ENCODE results near the gene ATP9B.
"Not testable (repeated sequence)": the region's sequence is repeated elsewhere in the genome, so short reads cannot be mapped to it uniquely, and the experiment has no call there.

DNA sequence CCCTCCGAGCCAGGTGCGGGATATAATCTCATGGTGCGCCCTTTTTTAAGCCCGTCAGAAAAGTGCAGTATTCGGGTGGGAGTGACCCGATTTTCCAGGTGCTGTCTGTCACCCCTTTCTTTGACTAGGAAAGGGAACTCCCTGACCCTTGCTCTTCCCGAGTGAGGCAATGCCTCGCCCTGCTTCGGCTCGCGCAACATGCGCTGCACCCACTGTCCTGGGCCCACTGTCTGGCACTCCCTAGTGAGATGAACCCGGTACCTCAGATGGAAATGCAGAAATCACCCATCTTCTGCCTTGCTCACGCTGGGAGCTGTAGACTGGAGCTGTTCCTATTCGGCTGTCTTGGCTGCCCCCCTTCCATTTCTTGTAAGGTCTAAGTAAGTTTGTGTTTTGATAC, 221.2 kb downstream of the ATP9B start:
- TF ChIP-seq, protein P1, sequence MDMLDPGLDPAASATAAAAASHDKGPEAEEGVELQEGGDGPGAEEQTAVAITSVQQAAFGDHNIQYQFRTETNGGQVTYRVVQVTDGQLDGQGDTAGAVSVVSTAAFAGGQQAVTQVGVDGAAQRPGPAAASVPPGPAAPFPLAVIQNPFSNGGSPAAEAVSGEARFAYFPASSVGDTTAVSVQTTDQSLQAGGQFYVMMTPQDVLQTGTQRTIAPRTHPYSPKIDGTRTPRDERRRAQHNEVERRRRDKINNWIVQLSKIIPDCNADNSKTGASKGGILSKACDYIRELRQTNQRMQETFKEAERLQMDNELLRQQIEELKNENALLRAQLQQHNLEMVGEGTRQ (IDR thresholded peaks at IDR 0.05; ENCODE audit: borderline replicate concordance, low read depth, low read length), result not testable (repeated sequence)
- TF ChIP-seq TEAD4 (IDR thresholded peaks at IDR 0.05; ENCODE audit: borderline replicate concordance, insufficient read depth); TAF1 (IDR thresholded peaks at IDR 0.05; ENCODE audit: borderline replicate concordance, low read depth, low read length); EZH2phosphoT487 (IDR thresholded peaks at IDR 0.05; ENCODE audit: borderline replicate concordance, low read depth); RAD21 (IDR thresholded peaks at IDR 0.05; ENCODE audit: low read length): not testable (repeated sequence)
- TF ChIP-seq, protein P2, sequence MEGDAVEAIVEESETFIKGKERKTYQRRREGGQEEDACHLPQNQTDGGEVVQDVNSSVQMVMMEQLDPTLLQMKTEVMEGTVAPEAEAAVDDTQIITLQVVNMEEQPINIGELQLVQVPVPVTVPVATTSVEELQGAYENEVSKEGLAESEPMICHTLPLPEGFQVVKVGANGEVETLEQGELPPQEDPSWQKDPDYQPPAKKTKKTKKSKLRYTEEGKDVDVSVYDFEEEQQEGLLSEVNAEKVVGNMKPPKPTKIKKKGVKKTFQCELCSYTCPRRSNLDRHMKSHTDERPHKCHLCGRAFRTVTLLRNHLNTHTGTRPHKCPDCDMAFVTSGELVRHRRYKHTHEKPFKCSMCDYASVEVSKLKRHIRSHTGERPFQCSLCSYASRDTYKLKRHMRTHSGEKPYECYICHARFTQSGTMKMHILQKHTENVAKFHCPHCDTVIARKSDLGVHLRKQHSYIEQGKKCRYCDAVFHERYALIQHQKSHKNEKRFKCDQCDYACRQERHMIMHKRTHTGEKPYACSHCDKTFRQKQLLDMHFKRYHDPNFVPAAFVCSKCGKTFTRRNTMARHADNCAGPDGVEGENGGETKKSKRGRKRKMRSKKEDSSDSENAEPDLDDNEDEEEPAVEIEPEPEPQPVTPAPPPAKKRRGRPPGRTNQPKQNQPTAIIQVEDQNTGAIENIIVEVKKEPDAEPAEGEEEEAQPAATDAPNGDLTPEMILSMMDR (IDR thresholded peaks at IDR 0.05), result not testable (repeated sequence)
- TF ChIP-seq, protein P3, sequence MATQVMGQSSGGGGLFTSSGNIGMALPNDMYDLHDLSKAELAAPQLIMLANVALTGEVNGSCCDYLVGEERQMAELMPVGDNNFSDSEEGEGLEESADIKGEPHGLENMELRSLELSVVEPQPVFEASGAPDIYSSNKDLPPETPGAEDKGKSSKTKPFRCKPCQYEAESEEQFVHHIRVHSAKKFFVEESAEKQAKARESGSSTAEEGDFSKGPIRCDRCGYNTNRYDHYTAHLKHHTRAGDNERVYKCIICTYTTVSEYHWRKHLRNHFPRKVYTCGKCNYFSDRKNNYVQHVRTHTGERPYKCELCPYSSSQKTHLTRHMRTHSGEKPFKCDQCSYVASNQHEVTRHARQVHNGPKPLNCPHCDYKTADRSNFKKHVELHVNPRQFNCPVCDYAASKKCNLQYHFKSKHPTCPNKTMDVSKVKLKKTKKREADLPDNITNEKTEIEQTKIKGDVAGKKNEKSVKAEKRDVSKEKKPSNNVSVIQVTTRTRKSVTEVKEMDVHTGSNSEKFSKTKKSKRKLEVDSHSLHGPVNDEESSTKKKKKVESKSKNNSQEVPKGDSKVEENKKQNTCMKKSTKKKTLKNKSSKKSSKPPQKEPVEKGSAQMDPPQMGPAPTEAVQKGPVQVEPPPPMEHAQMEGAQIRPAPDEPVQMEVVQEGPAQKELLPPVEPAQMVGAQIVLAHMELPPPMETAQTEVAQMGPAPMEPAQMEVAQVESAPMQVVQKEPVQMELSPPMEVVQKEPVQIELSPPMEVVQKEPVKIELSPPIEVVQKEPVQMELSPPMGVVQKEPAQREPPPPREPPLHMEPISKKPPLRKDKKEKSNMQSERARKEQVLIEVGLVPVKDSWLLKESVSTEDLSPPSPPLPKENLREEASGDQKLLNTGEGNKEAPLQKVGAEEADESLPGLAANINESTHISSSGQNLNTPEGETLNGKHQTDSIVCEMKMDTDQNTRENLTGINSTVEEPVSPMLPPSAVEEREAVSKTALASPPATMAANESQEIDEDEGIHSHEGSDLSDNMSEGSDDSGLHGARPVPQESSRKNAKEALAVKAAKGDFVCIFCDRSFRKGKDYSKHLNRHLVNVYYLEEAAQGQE (IDR thresholded peaks at IDR 0.05; ENCODE audit: low read depth, low read length), result not testable (repeated sequence)
- TF ChIP-seq, protein P4, sequence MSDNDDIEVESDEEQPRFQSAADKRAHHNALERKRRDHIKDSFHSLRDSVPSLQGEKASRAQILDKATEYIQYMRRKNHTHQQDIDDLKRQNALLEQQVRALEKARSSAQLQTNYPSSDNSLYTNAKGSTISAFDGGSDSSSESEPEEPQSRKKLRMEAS (IDR thresholded peaks at IDR 0.05; ENCODE audit: low read depth), result not testable (repeated sequence)
- TF ChIP-seq, protein P5, sequence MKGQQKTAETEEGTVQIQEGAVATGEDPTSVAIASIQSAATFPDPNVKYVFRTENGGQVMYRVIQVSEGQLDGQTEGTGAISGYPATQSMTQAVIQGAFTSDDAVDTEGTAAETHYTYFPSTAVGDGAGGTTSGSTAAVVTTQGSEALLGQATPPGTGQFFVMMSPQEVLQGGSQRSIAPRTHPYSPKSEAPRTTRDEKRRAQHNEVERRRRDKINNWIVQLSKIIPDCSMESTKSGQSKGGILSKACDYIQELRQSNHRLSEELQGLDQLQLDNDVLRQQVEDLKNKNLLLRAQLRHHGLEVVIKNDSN (IDR thresholded peaks at IDR 0.05; ENCODE audit: borderline replicate concordance, low read depth), result not testable (repeated sequence)
